Measurements from ENCODE around the gene G6PC2. TPM values are rescaled to one million over a fixed set of nuclear protein-coding genes. Genes with fewer than 3 reads are reported as not detected.

The G6PC2 gene
- total RNA-seq, 6 experiments from 2014 or later: not detected

GRCh38 chr2:168915441-168916330 lies 14.6 kb downstream of the G6PC2 start:
- H3K27me3 ChIP-seq: no peaks in the 10 kb centered on the region
- intact Hi-C loops (cut with DNase I): loop anchor here in 1 of 2 donors (10.0 kb wide), 1 partner anchor 141 kb away; no protein-coding TSS in a partner anchor
- ATAC-seq (no peak), DNase-seq (no peak)
- H3K36me3 ChIP-seq: no peaks in the 10 kb centered on the region
- H3K4me3 ChIP-seq: no peak overlapping the region
- TF ChIP-seq CTCF (IDR thresholded peaks at IDR 0.05) (no peak), POLR2A (IDR thresholded peaks at IDR 0.05) (no peak)
- WGBS (ENCODE audit: insufficient coverage, low coverage, low lambda C conversion rate, missing lambda C conversion rate): 100% methylated on average over 1 of the region's 3 CpGs
- H3K9me3 ChIP-seq: no peaks in the 10 kb centered on the region
- no peak overlapping the region for H3K27ac ChIP-seq
- H3K4me1 ChIP-seq: peaks cover 0 to 9% (median 4%) of the 10 kb centered on the region in 4 donors

- ATAC-seq: no peak
- TF ChIP-seq POLR2A (IDR thresholded peaks at IDR 0.05): no peak
- no peak for TF ChIP-seq CTCF (IDR thresholded peaks at IDR 0.05)
- H3K27me3 ChIP-seq: no peaks in the 10 kb centered on the region
- intact Hi-C loops (cut with DNase I): loop anchor here in 1 of 2 donors (10.0 kb wide), 1 partner anchor 142 kb away; no protein-coding TSS in a partner anchor
- no peaks in the 10 kb centered on the region for H3K9me3 ChIP-seq
- peaks cover 0 to 9% (median 4%) of the 10 kb centered on the region in 4 donors for H3K4me1 ChIP-seq
- WGBS (ENCODE audit: insufficient coverage, low coverage, low lambda C conversion rate, missing lambda C conversion rate): 76% methylated on average over 4 of the region's 4 CpGs
- no peaks in the 10 kb centered on the region for H3K36me3 ChIP-seq
- DNase-seq: no peak
- no peak overlapping the region for H3K4me3 ChIP-seq
- H3K27ac ChIP-seq: no peak overlapping the region
These were observed 15.2 kb downstream of the G6PC2 start for GRCh38 chr2:168916331-168916675.

- no peak overlapping the region for H3K4me3 ChIP-seq
- no peaks in the 10 kb centered on the region for H3K27me3 ChIP-seq
- no peaks in the 10 kb centered on the region for H3K4me1 ChIP-seq
- no peak for DNase-seq
- H3K36me3 ChIP-seq: peaks cover 0 to 36% (median 17%) of the 10 kb centered on the region in 4 donors
- H3K27ac ChIP-seq: no peak overlapping the region
- H3K9me3 ChIP-seq: no peaks in the 10 kb centered on the region
- intact Hi-C loops (cut with DNase I): no loop called here
- 16% methylated on average over 4 of the region's 4 CpGs for WGBS (ENCODE audit: insufficient coverage, low coverage, low lambda C conversion rate, missing lambda C conversion rate)
- peak; percentile 37 to 77 (median 60) for ATAC-seq
- TF ChIP-seq CTCF (IDR thresholded peaks at IDR 0.05) (peak; percentile 56 to 69 (median 64)), POLR2A (IDR thresholded peaks at IDR 0.05) (no peak)
These were observed 19.5 kb downstream of the G6PC2 start for GRCh38 chr2:168920504-168921157.

GRCh38 chr2:168926621-168927386 lies 25.7 kb downstream of the G6PC2 start:
- no peak for TF ChIP-seq POLR2A (IDR thresholded peaks at IDR 0.05)
- TF ChIP-seq CTCF (IDR thresholded peaks at IDR 0.05): no peak
- ATAC-seq (no peak), DNase-seq (no peak)
- Histone ChIP-seq H3K9me3 (no peaks in the 10 kb centered on the region), H3K36me3 (peaks cover 0 to 79% (median 36%) of the 10 kb centered on the region in 4 donors), H3K4me3 (no peak overlapping the region), H3K27me3 (no peaks in the 10 kb centered on the region), H3K27ac (no peak overlapping the region), H3K4me1 (no peaks in the 10 kb centered on the region)
- intact Hi-C loops (cut with DNase I): no loop called here
- WGBS (ENCODE audit: insufficient coverage, low coverage, low lambda C conversion rate, missing lambda C conversion rate): 78% methylated on average over 3 of the region's 3 CpGs

All from right lobe of liver (tissue), 6 donors.